ENCODE measurements around the gene MSI2. TPM values are rescaled to one million over a fixed set of nuclear protein-coding genes. Genes with fewer than 3 reads are reported as not detected.

MSI2 gene
- total RNA-seq, 1 donor from 2014 or later: 54.9 TPM

DNA sequence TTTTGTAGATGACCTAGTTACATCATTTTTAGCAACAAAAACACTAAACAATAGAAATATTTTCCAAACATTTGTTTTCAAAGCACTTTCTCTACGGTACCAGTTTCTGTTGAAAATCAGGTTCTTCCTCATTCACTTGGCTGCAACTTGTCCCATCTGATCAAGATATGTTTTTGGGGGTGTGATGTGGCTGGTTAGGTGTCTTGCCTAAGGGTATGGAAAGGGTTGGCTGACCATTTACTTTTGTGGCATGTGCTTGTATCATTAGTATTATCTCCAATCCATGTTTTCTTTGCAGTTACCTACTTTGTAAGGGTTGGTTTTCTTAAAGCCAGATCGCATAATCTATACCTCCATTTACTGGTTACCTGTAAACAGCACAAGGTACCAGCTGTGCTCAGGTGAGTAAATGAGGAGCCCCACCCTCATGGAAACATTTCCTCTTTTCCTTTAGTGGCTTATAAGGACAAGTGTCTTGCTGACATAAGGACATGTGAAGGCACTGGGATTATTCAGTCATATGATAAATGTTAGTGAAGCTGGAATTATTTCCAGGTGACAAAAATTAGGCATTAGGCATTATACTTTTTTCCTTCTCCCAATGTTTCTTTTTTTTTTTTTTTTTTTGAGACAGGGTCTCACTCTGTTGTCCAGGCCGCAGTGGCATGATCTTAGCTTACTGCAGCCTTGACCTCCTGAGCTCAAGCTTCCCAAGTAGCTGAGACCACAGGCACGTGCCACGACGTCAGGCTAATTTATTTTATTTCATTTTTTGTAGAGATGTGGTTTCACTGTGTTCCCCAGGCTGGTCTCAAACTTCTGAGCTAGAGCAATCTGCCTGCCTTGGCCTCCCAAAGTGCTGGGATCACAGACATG, 326.8 kb downstream of the MSI2 start:
- no peak for DNase-seq

DNA sequence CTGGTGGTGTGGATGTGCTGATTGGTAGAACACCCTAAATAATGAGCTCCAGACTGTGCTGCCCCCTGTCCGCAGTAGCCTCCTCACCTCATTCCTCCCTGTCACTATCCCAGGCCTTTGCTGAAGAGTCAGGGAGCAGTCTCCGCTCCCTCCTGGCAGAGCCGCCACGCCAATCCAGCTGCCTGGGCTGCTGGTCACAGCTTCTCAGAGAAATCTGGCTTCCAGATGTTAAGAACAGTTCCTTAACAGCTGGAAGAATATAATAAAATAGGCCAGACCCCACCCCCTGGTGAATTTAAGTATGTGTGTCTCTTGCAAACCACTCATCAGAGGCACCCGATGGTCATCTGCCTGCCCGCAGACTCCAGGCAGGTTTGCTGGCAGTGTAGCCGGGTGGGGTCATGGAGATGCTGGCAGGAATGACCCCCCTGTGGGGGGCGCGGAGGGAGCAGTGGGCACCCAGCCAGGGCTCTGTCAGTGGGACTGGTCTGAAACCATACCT, 327.8 kb downstream of the MSI2 start:
- DNase-seq: peak; percentile 74

DNA sequence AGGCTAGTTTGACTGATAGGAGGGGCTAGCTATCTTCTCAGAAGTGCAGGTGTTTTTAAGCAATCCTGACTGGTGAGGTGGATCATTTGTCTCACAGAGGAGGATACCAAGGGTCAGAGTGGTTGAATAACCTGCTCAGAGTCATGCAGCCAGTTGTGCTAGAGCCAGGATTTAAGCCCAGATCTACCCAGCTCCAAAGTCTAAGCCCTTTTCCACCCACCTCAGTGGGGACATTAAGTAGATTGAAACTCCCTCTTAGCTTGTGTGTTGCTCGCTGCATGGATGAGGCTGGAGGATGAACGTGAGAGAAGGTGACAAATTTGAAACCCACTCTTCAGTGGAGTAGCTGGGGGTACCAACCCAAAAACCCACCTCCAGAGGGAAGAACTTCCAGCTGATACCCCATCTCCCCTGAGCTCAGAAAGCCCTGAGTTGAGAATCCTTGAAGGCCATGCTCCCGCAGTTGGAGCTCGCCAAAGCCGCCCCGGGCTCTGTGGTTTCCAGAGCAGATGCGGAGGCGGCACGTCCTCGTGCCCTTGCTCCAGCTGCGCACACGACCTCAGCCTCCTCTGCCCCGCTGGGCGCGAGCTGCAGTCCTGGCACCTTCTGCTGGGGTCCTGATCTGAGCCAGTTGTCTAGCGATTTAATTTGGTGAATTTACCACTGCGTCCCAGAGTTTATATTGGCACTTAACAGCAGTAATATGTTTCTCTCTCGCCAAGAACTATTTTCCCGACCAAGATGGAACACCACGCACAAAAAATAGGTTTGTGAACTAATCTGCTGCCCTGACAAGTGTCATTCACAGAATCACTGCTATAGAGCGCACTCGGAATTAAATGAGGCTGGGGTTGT, 329.2 kb downstream of the MSI2 start:
- peak; percentile 46 for DNase-seq

DNA sequence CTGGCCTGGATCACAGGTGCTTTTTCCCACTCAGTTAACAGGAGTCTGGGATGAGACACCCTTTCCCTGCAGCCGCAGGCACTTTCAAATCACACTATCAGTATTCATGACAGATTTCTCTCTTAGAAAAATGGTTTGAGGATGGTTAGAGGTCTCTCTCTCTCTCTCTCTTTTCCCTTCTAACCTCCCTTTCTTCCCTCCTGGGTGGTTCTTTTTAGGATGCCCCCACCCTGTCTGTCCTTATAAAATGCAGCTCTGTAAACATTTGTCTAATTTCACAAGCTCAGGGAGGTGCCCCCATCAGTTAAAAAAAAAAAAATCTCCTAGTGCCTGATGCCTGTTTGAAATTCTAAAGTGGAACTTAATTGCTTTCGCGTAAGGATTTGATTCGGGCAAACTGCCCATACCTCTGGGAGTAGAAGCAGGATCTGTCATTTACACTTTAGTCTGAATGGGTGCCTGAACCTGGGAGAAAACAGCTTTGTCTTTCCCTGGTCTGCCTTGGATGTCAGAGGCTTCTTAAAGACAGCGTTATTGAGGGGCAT, 329.9 kb downstream of the MSI2 start:
- DNase-seq: no peak

DNA sequence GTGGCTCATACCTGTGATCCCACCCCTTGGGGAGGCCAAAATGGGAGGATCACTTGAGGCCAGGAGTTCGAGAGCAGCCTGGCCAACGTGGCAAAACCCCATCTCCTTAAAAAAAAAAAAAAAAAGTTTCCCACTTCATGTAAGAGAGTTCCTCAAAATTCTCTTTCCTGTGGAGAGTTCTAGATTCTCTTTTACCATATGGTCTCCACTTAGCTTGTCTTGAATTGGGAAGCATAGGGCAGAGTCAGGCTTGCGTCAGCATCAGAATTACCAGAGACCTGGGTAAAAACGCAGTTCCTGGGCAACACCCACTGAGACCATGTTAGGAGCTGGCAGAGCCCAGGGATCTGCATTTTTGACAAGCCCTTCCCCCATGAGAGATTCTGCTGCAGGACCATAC, 330.4 kb downstream of the MSI2 start:
- DNase-seq: no peak

DNA sequence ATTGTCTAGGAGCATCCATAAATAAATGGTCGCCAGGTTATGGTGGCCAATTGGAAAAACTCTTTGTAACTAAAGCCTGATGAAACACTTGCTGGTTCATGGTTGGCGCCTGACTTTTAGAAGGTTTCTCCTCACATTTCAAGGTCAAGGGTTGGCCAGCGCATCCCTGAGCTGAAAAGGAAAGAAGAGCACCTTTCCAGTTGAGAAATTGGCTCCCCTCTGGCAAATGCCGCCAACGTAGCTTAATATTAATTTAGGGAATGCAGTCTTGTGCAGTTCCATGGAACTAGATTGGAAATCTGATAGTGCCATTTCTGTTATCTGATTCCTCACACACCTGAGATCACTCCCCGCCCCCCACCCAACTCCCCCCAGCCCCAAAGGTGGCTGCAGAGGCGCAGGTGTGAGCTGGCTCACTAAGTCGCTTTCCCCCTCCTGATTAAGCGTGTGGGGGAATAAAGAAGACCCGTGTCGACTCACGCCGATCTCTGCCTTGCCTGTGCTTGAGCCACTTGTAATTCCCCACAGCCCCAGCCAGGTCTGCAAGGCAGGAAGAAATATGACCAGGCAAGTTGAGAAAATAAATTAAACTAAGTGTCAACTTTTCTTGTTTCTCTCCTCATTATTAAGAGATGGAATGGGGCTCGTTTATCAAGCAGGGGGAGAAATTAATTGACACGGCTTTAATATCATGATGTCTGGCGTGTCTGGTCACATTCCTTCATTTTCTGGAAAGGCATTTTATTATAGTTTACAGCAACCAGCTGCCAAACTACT, 331.1 kb downstream of the MSI2 start:
- no peak for DNase-seq

DNA sequence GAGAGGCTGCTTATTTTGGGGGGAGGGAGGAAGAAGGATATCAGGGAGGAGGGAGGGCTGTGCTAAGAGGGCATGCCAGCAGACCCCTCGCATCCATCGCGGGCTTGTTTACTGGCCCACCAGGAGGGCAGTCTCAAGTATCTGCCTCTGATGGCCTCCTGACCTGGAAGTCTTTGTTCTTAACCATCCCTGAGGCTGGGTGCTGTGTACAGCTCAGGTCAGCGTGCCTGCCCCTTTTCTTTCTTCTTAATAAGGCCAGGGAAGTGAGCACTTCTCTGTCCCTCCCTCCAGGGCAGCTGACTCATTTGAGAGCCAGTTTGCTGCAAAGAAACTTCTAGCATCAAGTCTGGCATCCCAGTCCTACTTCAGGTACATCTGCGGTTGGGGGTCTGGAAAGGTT, 331.8 kb downstream of the MSI2 start:
- no peak for DNase-seq

DNA sequence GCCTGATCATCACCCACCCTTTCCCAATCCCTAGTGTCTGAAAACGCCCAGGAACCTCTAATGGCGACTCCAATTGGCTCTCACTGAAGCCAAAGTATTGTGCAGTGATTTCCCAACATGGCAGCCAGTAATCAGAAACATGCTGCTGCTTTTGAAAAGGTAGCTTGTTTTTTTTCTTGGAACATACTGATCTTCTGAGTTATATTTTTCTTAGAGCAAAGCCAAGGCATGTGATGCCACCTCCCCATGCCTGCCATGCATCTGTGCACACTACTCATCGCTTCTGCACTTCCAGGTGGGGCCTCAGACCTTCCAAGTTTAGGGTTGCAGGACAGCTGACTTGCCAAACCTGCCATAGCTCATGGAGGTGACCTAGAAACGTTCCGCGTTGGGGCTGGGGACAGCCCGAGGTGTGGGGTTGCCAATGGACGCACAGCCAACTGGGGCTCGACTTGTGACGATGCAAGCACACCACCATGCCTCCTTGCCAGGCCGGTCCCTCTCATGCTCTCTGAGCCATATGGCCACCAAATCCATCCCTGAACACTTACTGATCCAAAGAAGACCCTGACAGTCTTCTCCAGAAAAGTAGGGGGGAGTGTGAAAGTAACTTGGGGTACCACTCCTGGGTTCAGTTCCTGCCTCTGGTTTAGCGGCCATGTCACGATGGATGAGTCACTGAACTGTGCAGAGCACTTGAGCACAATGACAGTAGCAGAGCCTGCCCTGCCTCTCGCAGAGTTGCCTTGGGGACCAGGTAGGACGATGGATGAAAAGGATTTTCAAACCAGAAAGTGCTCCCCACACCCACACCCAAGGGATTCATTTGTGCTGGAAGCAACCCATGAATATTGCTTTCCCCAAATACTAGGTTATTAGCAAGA, 333.1 kb downstream of the MSI2 start:
- DNase-seq: no peak

DNA sequence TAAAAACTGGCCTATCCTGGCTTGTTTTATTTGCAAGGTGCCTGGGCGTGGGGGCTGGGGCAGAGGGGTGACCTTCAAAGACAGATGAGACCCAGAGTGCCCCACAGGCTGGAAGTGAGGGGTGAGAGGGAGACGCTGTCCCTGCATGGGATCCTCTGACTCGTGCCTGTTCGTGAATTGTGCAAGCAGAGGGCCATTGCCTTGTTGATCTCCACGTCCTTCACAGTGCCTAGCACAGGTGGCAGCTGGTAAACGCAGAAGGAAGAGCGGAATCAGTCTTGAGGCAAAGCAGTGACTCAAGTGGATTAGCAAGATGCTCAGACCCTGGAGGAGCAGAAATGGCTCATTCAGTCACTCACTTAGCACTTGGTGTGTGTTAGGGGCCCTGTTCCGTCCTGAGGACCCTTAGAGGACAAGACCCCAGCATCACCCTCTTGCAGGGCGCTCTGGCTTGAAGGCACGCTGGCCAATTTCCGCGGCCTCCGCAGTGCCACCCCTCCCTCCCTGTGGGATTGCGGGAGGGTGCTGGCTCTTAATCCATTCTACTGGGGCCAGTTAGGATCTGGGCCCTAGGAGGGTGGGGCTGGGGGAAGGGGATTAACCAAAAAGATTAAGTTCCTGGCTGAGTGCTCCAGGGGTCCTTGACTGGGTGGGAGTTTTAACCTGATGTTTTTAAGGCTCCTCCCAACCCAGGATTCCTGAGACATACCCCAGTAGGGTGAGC, 337.6 kb downstream of the MSI2 start:
- no peak for DNase-seq

DNA sequence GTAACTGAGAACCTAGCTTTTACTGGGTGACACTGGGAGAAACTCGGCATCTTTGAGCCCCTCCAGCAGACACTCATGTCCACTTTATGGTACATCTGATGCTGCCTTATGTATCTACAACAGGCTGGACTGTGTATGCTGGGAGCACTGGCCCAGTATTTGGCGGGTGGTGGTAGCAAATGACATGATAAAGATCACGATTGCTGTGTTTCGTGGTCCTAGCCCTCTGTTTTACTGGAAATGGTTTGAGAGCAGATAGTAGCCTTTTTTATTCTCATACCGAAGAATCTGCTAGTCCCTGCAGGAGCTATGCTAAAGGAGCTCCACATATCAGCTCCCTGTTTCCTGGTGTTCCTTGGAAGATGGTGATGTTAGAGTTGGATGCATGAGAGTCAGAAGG, 338.4 kb downstream of the MSI2 start:
- no peak for DNase-seq

DNA sequence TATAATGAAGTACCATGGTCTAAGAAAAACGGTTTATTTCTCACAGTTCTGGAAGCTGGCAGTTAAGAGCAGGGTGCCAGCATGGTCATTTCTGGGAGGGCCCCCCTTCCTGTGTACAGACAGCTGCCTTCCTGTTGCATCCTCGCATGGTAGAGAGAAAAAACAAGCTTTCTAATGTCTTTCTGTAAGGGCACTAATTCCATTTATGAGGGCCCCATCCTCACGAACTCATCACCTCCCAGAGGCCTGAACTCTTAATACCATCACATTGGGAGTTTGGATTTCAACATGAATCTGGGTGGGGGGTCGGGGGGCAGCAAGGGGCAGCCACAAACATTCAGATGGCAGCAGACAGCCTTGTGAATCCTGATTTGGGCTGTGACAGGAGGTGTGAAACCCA, 339.1 kb downstream of the MSI2 start:
- DNase-seq: no peak

DNA sequence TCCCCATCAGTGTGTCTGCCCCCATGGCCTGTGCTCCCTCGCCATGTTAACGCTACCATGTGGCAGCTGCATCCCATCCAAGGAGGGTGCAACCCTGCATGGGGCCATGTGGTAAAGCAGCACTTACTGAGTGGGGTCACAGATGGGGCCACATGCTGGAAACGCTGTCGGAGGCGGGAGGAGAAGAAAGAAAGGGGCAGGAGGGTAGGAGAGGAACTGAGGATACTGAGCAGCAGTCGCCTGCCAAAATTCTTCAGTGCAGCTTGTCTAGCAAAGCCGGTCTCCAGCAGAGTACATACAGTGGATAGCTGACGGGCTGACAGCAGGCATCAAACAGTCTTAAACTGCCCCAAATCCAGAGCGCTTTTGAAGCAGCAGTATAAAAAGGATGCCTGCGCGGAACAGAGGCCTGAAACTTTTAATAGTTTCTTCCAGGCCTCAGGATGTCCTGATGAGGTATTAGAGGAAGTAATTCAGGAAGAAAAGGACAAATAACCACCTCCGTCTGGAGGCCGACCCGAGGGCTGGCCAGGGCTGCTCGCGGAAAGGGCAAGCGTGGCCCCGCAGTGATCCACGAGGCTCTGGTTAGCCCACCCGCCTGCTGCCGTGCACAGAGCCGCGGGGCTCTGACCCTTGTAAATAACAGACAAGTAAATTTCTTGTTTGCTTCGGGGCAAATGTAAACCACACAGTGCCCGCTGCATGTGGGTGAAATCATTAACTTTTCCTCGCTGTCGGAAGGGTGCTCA, 339.8 kb downstream of the MSI2 start:
- DNase-seq: no peak

DNA sequence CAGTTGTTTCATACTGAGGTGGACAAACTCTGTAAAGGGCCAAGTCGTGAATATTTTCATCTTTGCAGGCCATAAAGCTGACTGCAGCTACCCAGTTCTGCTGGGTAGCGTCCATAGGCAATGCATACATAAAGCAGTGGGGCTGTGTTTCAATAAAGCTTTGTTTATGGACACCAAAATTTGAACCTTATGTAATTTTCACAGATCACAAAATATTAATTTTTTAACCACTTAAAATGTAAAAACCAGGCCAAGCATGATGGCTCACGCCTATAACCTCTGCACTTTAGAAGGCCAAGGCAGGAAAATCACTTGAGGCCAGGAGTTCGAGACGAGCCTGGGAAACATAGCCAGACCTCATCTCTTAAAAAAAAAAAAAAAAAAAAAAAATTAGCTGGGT, 340.8 kb downstream of the MSI2 start:
- no peak for DNase-seq

DNA sequence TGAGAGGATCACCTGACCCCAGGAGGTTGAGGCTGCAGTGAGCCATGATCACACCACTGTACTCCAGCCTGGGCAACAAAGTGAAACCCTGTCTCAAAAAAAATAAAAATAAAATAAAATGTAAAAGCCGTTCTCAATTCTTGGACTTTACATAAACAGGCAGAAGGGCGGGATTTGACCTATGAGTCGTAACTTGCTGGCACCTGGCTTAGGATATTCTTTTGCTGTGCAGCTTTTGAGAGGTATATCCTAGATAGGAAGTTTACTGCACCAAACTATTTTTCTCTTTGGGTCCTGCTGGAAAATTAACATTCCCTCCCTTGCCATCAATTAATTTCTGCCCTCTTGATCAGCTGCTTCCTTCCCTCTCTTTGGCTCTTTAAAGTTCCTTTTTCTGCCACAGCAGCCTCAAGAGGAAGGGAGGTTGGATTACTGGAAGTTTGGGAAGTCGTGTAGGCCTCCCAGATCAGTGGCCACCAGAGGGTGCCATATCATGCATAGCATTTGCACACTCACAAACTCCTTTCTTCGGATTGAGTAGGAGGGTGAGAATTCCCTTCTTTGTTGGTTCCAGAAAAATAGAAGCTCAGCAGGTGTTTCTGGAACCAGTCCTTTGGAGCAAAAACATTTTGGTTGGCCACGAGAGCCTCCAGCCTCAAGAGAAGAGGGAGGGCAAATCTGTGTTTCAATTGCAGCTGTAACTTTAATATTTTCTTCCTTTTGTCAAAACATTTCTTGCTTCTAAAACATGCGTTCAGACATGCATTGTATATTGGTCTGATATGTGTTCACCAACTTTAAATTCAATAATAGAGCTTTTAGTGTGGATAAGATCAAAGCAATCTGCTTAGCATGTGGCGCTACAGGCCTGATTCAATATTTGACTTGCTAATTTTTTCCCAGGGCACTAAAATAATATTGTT, 341.5 kb downstream of the MSI2 start:
- peak; percentile 90 for DNase-seq

DNA sequence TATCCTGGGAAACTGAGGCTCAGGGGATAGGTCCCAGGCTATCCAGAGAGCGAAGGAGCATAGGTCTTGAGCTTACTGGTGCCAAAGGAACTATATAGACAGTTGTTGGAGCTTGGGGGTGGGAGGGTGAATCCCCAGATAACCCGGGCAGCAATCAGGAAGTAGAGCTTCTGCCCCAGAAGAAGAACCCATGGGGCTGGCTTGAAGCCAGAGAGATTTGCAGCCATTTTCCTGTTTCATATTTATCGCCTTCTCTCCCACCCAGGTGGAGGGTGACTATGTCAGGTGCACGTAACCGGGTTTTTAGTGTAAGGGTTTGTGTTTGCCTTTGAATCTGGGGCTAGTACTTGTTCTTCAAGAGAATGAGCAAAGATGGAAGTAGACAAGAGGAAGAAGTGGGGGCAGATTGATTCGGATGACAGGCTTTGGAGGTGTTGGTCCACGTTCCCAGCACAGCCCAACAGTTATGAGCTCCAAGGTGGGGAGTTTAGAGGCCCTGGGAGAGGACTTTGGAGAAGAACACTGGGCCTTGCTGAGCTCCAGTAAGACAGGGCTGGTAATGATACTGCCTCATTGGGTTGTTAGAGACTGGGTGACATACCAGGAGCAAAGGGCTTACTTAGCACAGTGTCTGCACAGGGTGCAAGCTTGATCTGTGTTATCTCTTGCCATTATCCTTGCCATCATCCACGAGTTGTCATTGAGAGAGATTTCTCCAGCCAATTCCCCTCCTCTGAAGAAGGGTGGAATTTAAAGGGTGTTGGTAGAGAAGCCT, 343.1 kb downstream of the MSI2 start:
- no peak for DNase-seq

DNA sequence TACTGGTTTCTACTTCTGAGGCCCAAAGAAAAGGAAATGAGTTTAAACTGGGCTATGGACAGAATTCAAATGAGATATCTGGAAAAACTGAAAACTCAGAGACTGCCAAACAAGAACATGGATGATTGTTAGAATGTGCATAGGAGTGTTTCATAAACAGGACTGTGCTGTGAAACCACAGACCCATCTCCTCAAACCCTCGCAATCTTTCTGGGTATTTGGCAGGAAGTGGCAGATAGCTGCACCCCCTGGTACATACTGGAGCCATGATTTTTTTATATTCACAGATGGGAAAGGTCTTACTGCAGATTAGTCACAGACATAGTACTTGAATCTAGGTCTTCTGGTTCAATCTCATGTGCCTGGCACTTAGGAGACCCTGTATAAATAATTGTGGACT, 343.8 kb downstream of the MSI2 start:
- no peak for DNase-seq

DNA sequence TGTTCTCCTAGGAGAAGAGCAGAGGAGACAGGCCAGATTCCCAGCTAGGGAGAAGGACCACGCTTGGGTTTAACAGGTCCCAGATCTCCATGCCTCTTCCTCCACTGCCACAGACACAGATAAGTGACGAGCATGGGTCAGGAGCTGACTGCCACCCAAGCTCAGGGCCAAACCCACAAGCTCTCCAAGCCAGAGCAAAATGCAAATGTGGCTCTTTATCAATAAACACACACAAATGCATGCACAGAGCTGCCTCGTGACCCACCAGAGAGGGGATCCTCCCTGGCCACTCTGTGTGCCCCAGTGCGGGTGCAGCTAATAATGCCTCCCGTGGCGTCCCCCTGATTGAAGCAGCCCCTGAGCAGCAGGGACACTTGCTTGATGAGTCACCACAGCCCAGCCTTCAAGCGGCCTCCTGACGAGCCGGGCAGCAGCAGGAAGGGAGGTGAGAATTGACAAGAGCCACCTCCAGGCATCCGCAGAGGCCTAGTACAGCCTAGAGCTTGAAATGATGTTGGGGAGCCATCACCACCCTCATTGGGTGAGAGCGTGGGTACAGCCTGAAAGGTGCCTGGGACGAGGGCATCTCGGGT, 344.9 kb downstream of the MSI2 start:
- DNase-seq: no peak
